ENCODE data around the gene ABCG1. TPM values are rescaled to one million over a fixed set of nuclear protein-coding genes. Genes with fewer than 3 reads are reported as not detected.

Gene ABCG1
- total and polyA plus RNA-seq, 4 donors: 11.5 to 65.0 (median 35.0) TPM

GRCh38 chr21:42234464-42235241, 15.7 kb downstream of the ABCG1 start:
- H3K27ac ChIP-seq (ENCODE audit: low read depth in 1 of 2, low read length in 1 of 2): peak overlapping the region; percentile 81 to 95
- no peaks in the 10 kb centered on the region for H3K36me3 ChIP-seq (ENCODE audit: control insufficient read depth in 4 of 4, insufficient read depth in 4 of 4, low read length in 4 of 4)
- H3K9me3 ChIP-seq (ENCODE audit: control insufficient read depth in 4 of 4, insufficient read depth in 3 of 4, low read length in 3 of 4): no peaks in the 10 kb centered on the region
- TF ChIP-seq CTCF (IDR thresholded peaks at IDR 0.05; ENCODE audit: control extremely low read depth, extremely low read depth): no peak
- WGBS, 2 donors: 3 to 4% methylated on average over 57 to 73 of the region's 73 CpGs
- H3K27me3 ChIP-seq (ENCODE audit: control insufficient read depth in 3 of 3, insufficient read depth in 3 of 3, low read length in 2 of 3): peaks cover 0 to 3% (median 0%) of the 10 kb centered on the region in 3 donors
- peak; percentile 53 for ATAC-seq (ENCODE audit: insufficient read depth, low FRiP score)
- peak; percentile 60 to 79 (median 70) for DNase-seq
- H3K4me1 ChIP-seq (ENCODE audit: control insufficient read depth in 5 of 5, insufficient read depth in 5 of 5, low read length in 5 of 5): peaks cover 28 to 58% (median 43%) of the 10 kb centered on the region in 5 donors
- H3K9ac ChIP-seq (ENCODE audit: insufficient read depth in 1 of 2, low read length in 2 of 2): no peak overlapping the region
- peak overlapping the region; percentile 2 for H3K4me3 ChIP-seq

GRCh38 chr21:42235593-42235992, 16.7 kb downstream of the ABCG1 start:
- no peak for TF ChIP-seq CTCF (IDR thresholded peaks at IDR 0.05; ENCODE audit: control extremely low read depth, extremely low read depth)
- Histone ChIP-seq H3K9me3 (ENCODE audit: control insufficient read depth in 4 of 4, insufficient read depth in 3 of 4, low read length in 3 of 4) (no peaks in the 10 kb centered on the region), H3K4me1 (ENCODE audit: control insufficient read depth in 5 of 5, insufficient read depth in 5 of 5, low read length in 5 of 5) (peaks cover 28 to 57% (median 42%) of the 10 kb centered on the region in 5 donors), H3K27me3 (ENCODE audit: control insufficient read depth in 3 of 3, insufficient read depth in 3 of 3, low read length in 2 of 3) (no peaks in the 10 kb centered on the region), H3K4me3 (no peak overlapping the region), H3K27ac (ENCODE audit: low read depth in 1 of 2, low read length in 1 of 2) (peak overlapping the region in 1 of 2 donors; percentile 95), H3K9ac (ENCODE audit: insufficient read depth in 1 of 2, low read length in 2 of 2) (no peak overlapping the region), H3K36me3 (ENCODE audit: control insufficient read depth in 4 of 4, insufficient read depth in 4 of 4, low read length in 4 of 4) (no peaks in the 10 kb centered on the region)
- ATAC-seq (ENCODE audit: insufficient read depth, low FRiP score) (no peak), DNase-seq (peak in 2 of 3 donors; percentile 38 to 55)
- 61 to 75% methylated on average over 9 of the region's 9 CpGs for WGBS, 2 donors

GRCh38 chr21:42236014-42236413, 17.1 kb downstream of the ABCG1 start:
- Histone ChIP-seq H3K36me3 (ENCODE audit: control insufficient read depth in 4 of 4, insufficient read depth in 4 of 4, low read length in 4 of 4) (no peaks in the 10 kb centered on the region), H3K27me3 (ENCODE audit: control insufficient read depth in 3 of 3, insufficient read depth in 3 of 3, low read length in 2 of 3) (no peaks in the 10 kb centered on the region), H3K4me3 (no peak overlapping the region), H3K4me1 (ENCODE audit: control insufficient read depth in 5 of 5, insufficient read depth in 5 of 5, low read length in 5 of 5) (peaks cover 28 to 53% (median 38%) of the 10 kb centered on the region in 5 donors), H3K9ac (ENCODE audit: insufficient read depth in 1 of 2, low read length in 2 of 2) (no peak overlapping the region), H3K9me3 (ENCODE audit: control insufficient read depth in 4 of 4, insufficient read depth in 3 of 4, low read length in 3 of 4) (no peaks in the 10 kb centered on the region), H3K27ac (ENCODE audit: low read depth in 1 of 2, low read length in 1 of 2) (peak overlapping the region in 1 of 2 donors; percentile 95)
- no peak for TF ChIP-seq CTCF (IDR thresholded peaks at IDR 0.05; ENCODE audit: control extremely low read depth, extremely low read depth)
- ATAC-seq (ENCODE audit: insufficient read depth, low FRiP score) (no peak), DNase-seq (peak in 2 of 3 donors; percentile 38 to 43)
- WGBS, 2 donors: 75 to 79% methylated on average over 10 of the region's 10 CpGs
